ENCODE measurements around the gene SLIT1. TPM values are rescaled to one million over a fixed set of nuclear protein-coding genes. Genes with fewer than 3 reads are reported as not detected.

Gene SLIT1
- total RNA-seq, 2 experiments from 2014 or later: 0.59 to 1.5 TPM

GRCh38 chr10:97048649-97049427 is 136.9 kb downstream of the SLIT1 start:
- Mint-ChIP-seq H3K36me3 (no peaks in the 10 kb centered on the region), H3K9me3 (ENCODE audit: low read depth) (no peaks in the 10 kb centered on the region), H3K4me1 (peaks cover 3% of the 10 kb centered on the region), H3K4me3 (no peak overlapping the region), H3K27ac (no peak overlapping the region), H3K27me3 (peaks cover 24% of the 10 kb centered on the region)
- CTCF ChIA-PET: interaction anchor here (0.9 kb wide), 1 partner anchor 11 kb away, joined by 3 read pairs; no protein-coding TSS in a partner anchor
- ATAC-seq (no peak), DNase-seq (no peak)

GRCh38 chr10:97047788-97048187 is 138.0 kb downstream of the SLIT1 start:
- ATAC-seq (no peak), DNase-seq (no peak)
- H3K4me3 Mint-ChIP-seq: no peak overlapping the region
- H3K4me1 Mint-ChIP-seq: peaks cover 3% of the 10 kb centered on the region
- H3K36me3 Mint-ChIP-seq: no peaks in the 10 kb centered on the region
- H3K9me3 Mint-ChIP-seq (ENCODE audit: low read depth): no peaks in the 10 kb centered on the region
- H3K27ac Mint-ChIP-seq: no peak overlapping the region
- H3K27me3 Mint-ChIP-seq: peaks cover 21% of the 10 kb centered on the region
- CTCF ChIA-PET: interaction anchor here (2.3 kb wide), 1 partner anchor 10 kb away, joined by 5 read pairs; no protein-coding TSS in a partner anchor

DNA sequence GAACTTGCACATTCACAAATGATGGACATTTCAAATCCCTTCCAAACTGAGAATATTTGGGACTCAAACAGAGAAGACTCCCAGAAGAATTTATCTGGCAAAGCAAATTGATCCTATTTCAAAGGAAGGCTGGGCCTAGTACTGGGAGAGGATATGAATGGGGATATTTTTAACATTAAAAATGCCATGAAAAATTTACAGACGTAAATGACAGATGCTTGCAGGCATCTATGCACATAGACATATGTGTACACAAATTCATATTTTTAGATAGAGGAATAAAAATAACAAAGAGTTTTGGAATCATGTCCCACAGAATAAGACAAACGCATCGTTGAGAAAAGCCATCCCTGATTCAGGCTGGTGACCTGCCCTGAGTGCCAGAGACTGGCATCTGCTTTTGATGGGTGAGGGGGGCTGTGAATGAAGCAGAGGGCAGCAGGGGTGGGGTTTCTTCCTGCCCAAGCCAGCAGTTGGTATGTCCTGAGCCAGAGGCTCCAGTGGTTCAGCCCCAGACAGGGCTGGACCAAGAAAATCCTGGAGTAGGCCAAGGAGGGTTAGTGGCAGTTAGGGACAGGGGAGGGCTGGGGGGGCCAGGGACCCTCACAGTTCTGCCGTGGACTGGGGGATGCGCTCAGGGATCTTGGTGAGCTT is 138.5 kb downstream of the SLIT1 start:
- Mint-ChIP-seq H3K9me3 (ENCODE audit: low read depth) (no peaks in the 10 kb centered on the region), H3K4me3 (no peak overlapping the region), H3K27ac (no peak overlapping the region), H3K36me3 (no peaks in the 10 kb centered on the region), H3K27me3 (peaks cover 15% of the 10 kb centered on the region), H3K4me1 (peaks cover 3% of the 10 kb centered on the region)
- ATAC-seq (no peak), DNase-seq (no peak)
- CTCF ChIA-PET: interaction anchor here (2.3 kb wide), 1 partner anchor 10 kb away, joined by 5 read pairs; no protein-coding TSS in a partner anchor

- Mint-ChIP-seq H3K36me3 (no peaks in the 10 kb centered on the region), H3K4me1 (peaks cover 3% of the 10 kb centered on the region), H3K9me3 (ENCODE audit: low read depth) (no peaks in the 10 kb centered on the region), H3K27me3 (peaks cover 12% of the 10 kb centered on the region), H3K27ac (no peak overlapping the region), H3K4me3 (no peak overlapping the region)
- CTCF ChIA-PET: interaction anchor here (1.3 to 2.3 kb wide), 2 partner anchors 9 to 164 kb away, joined by 3 to 5 read pairs; no protein-coding TSS in a partner anchor
- DNase-seq (no peak), ATAC-seq (no peak)
These were observed 139.2 kb downstream of the SLIT1 start for GRCh38 chr10:97046456-97047082.

- no peak overlapping the region for H3K4me3 Mint-ChIP-seq
- no peak overlapping the region for H3K27ac Mint-ChIP-seq
- H3K27me3 Mint-ChIP-seq: peaks cover 3% of the 10 kb centered on the region
- ATAC-seq (no peak), DNase-seq (no peak)
- H3K9me3 Mint-ChIP-seq (ENCODE audit: low read depth): no peaks in the 10 kb centered on the region
- no peaks in the 10 kb centered on the region for H3K36me3 Mint-ChIP-seq
- H3K4me1 Mint-ChIP-seq: no peaks in the 10 kb centered on the region
- CTCF ChIA-PET: no interaction called here
These were observed 142.2 kb downstream of the SLIT1 start for GRCh38 chr10:97043563-97043855.

- CTCF ChIA-PET: no interaction called here
- ATAC-seq: no peak
These were observed 142.8 kb downstream of the SLIT1 start for GRCh38 chr10:97042716-97043562.

DNA sequence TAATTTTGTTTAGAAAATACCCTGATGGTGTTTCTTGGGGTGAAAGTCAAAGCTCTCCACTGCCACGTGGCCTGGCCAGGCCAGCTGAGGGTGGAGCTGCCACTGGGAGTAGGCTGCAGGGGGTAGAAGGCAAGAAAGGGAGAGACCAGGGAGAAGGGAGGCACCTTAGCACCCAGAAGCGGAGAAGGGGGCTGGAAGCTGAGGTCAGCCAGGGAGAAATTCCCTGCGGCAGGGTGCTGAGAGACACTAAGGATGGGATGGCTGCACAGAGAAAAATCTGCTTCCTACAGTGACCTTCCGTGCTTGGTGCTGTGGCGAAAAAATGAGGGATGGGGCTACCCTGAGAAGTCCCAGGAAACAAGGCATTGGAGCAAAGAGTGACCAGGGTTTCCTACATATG is 143.7 kb downstream of the SLIT1 start:
- ATAC-seq: no peak
- H3K4me1 Mint-ChIP-seq: peaks cover 6% of the 10 kb centered on the region
- H3K36me3 Mint-ChIP-seq: no peaks in the 10 kb centered on the region
- no peaks in the 10 kb centered on the region for H3K9me3 Mint-ChIP-seq (ENCODE audit: low read depth)
- no peak for DNase-seq
- H3K4me3 Mint-ChIP-seq: no peak overlapping the region
- CTCF ChIA-PET: interaction anchor here (1.1 kb wide), 1 partner anchor 16 kb away, joined by 4 read pairs; no protein-coding TSS in a partner anchor
- peaks cover 3% of the 10 kb centered on the region for H3K27me3 Mint-ChIP-seq
- no peak overlapping the region for H3K27ac Mint-ChIP-seq

More at GRCh38 chr10:97042716-97043562, 142.8 kb downstream of the SLIT1 start:
- Mint-ChIP-seq H3K4me3 (no peak overlapping the region), H3K27ac (no peak overlapping the region), H3K27me3 (peaks cover 3% of the 10 kb centered on the region), H3K4me1 (no peaks in the 10 kb centered on the region), H3K9me3 (ENCODE audit: low read depth) (no peaks in the 10 kb centered on the region), H3K36me3 (no peaks in the 10 kb centered on the region)
- no peak for DNase-seq

DNA sequence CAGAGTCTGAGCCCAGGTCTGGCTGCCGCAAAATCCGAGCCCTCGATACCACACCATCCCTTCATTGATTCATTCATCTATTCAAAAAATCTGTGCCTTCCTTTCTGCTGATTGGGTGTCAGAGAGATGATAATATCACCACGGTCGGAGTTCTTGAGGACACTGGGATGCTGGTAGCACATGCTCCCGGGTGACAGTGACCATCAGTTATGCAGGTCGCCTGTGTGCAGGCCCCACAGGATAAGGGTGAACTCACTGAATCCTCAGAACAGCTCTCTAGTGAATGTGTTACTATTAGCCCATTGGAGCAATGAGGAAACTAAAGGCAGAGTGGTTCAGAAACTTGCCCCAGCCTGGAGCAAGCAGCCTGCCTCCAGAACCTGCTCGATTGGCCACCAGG is 145.1 kb downstream of the SLIT1 start:
- H3K4me3 Mint-ChIP-seq: no peak overlapping the region
- peaks cover 6% of the 10 kb centered on the region for H3K4me1 Mint-ChIP-seq
- peaks cover 3% of the 10 kb centered on the region for H3K27me3 Mint-ChIP-seq
- H3K9me3 Mint-ChIP-seq (ENCODE audit: low read depth): no peaks in the 10 kb centered on the region
- DNase-seq (no peak), ATAC-seq (no peak)
- H3K36me3 Mint-ChIP-seq: no peaks in the 10 kb centered on the region
- CTCF ChIA-PET: no interaction called here
- no peak overlapping the region for H3K27ac Mint-ChIP-seq

DNA sequence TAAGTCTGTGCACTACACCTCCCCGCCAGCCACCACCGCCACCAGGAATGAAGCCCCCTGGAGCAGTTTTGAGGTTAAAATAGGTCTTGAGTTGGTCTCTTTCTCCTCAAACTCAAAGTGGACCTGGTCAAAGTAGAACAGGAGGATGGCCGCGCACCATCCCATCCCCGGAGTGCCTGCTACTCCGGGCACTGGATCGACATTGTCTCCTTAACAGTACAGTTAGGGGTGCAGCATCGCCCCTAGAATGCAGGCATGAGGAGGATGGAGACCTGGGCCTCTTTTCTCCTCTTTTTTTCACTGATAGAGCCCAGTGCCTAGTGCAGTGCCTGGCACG is 145.5 kb downstream of the SLIT1 start:
- no peak for ATAC-seq
- CTCF ChIA-PET: interaction anchor here (5.9 kb wide), 1 partner anchor 16 kb away, joined by 89 read pairs; no protein-coding TSS in a partner anchor
- Mint-ChIP-seq H3K9me3 (ENCODE audit: low read depth) (no peaks in the 10 kb centered on the region), H3K4me1 (peaks cover 6% of the 10 kb centered on the region), H3K4me3 (no peak overlapping the region), H3K36me3 (no peaks in the 10 kb centered on the region), H3K27me3 (peaks cover 3% of the 10 kb centered on the region), H3K27ac (no peak overlapping the region)
- no peak for DNase-seq

DNA sequence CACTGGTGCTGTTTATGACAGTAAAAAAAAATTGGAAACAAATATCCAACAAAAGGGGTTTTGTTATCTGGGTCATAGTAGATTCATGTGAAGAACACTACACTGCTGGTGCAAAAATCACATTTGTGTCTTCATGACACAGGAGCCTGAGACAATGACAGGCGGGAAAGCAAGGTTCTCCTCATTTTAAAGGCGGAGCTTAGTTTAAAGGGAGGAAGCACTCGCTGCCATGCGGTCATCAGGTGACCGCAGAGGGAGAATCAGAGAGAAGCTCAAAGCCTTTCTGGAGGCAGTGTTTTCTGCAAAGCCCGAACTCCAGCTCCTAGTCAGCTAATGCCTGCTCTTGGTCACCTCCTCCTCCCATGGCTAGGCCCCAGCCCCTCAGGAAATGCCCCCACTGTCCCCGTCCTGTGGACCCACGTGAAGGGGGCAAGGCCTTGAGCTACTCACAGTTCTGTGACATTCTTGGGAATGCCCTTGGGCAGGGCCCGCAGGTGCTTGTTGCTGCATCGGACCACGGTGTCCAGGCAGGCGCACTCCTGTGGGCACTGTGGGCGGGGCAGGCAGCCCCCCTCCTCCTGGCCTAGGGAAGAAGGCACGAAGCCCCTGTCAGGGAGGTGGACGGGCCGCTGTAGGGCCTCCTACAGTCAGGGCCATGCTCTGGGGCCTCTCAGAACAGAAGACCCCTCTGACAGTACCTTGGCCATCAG is 146.1 kb downstream of the SLIT1 start:
- Mint-ChIP-seq H3K4me1 (peaks cover 6% of the 10 kb centered on the region), H3K27ac (no peak overlapping the region), H3K4me3 (no peak overlapping the region), H3K36me3 (no peaks in the 10 kb centered on the region), H3K9me3 (ENCODE audit: low read depth) (no peaks in the 10 kb centered on the region), H3K27me3 (peaks cover 3% of the 10 kb centered on the region)
- CTCF ChIA-PET: interaction anchor here (0.8 to 5.9 kb wide), 6 partner anchors 16 to 397 kb away, joined by 3 to 89 read pairs (median 4); no protein-coding TSS in a partner anchor
- DNase-seq: no peak
- no peak for ATAC-seq

DNA sequence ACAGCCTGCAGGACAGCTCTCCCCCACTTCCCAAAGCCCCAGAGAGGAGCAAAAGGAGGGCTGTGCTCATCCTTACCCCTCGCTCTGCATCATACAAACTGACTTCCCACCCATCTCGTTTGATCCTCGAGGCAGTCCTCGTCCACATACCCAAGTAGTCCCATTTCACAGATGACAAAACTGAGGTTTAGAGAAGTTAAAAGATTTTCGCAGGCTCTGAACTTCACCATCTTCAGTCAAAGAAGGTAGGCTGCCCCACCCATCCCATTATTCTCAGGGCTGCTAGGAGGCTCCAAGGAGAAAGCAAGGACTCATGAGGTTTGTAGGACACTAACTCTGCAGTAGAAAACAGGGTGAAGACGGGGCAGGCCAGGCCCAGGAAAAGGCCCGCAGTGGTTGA is 147.1 kb downstream of the SLIT1 start:
- Mint-ChIP-seq H3K27ac (no peak overlapping the region), H3K4me3 (no peak overlapping the region), H3K27me3 (peaks cover under 1% of the 10 kb centered on the region), H3K36me3 (no peaks in the 10 kb centered on the region), H3K9me3 (ENCODE audit: low read depth) (no peaks in the 10 kb centered on the region), H3K4me1 (peaks cover 6% of the 10 kb centered on the region)
- ATAC-seq: no peak
- CTCF ChIA-PET: interaction anchor here (0.7 to 5.9 kb wide), 9 partner anchors 15 to 396 kb away, joined by 3 to 89 read pairs (median 6); no protein-coding TSS in a partner anchor
- DNase-seq: no peak

All from activated CD8-positive, alpha-beta memory T cell treated with anti-CD3 and anti-CD28 coated beads, Interleukin-2, amount 10 ng/mL, durations not matched to agents 7 days and 5 days (primary cell).